H9 (cell line): ENCODE data around the gene SHROOM1. TPM values are rescaled to one million over a fixed set of nuclear protein-coding genes. Genes with fewer than 3 reads are reported as not detected.

Experiments
- DNase-seq: peaks from one replicate; pipeline ENCODE4 v3.0.0-alpha.2; 2017
- H2AFZ ChIP-seq: one replicate; pipeline ENCODE4 v1.6.1; 2013; ENCODE audit warnings: mild to moderate bottlenecking, low read length, control low read depth, moderate library complexity
- H2AK5ac ChIP-seq: 2 replicates; pipeline ENCODE4 v1.6.1; 2013; ENCODE audit warnings: low read length, control low read depth, mixed read lengths; ENCODE audit not compliant: insufficient read length
- H2BK120ac ChIP-seq: one replicate; pipeline ENCODE4 v1.6.1; 2013; ENCODE audit warnings: low read depth, mild to moderate bottlenecking, low read length, control low read depth, inconsistent platforms; ENCODE audit not compliant: poor library complexity, severe bottlenecking
- H2BK12ac ChIP-seq: 2 replicates; pipeline ENCODE4 v1.6.1; 2013; ENCODE audit warnings: low read length, control low read depth, mixed read lengths, low read depth; ENCODE audit not compliant: insufficient read length
- H2BK15ac ChIP-seq: 2 replicates; pipeline ENCODE4 v1.6.1; 2013; ENCODE audit warnings: low read depth, low read length, control low read depth
- H2BK20ac ChIP-seq: one replicate; pipeline ENCODE4 v1.6.1; 2013; ENCODE audit warnings: low read depth, mild to moderate bottlenecking, low read length, control low read depth, inconsistent platforms; ENCODE audit not compliant: poor library complexity, severe bottlenecking
- H2BK5ac ChIP-seq: 2 replicates; pipeline ENCODE4 v1.6.1; 2013; ENCODE audit warnings: low read length, control low read depth, mixed read lengths; ENCODE audit not compliant: insufficient read length
- H3K14ac ChIP-seq: 2 replicates; pipeline ENCODE4 v1.6.1; 2013; ENCODE audit warnings: low read length, control low read depth; ENCODE audit not compliant: insufficient read depth
- H3K18ac ChIP-seq: 2 replicates; pipeline ENCODE4 v1.6.1; 2013; ENCODE audit warnings: low read depth, mild to moderate bottlenecking, mixed read lengths, low read length, control low read depth; ENCODE audit not compliant: insufficient read length
- H3K23ac ChIP-seq: 2 replicates; pipeline ENCODE4 v1.6.1; 2013; ENCODE audit warnings: low read length, control low read depth, mixed read lengths, low read depth; ENCODE audit not compliant: insufficient read length
- H3K23me2 ChIP-seq: 2 replicates; pipeline ENCODE4 v1.6.1; 2013; ENCODE audit warnings: low read depth, mild to moderate bottlenecking, mixed read lengths, low read length, control low read depth; ENCODE audit not compliant: insufficient read length, poor library complexity, severe bottlenecking
- H3K27ac ChIP-seq: 2 replicates; pipeline ENCODE4 v1.5.1; 2013; ENCODE audit warnings: low read length, control low read depth, mixed read lengths, low read depth; ENCODE audit not compliant: insufficient read length
- H3K27me3 ChIP-seq: 2 replicates; pipeline ENCODE4 v1.6.1; 2013; ENCODE audit warnings: low read length, control low read depth, inconsistent platforms; ENCODE audit not compliant: insufficient read depth
- H3K4ac ChIP-seq: 2 replicates; pipeline ENCODE4 v1.6.1; 2013; ENCODE audit warnings: low read depth, mild to moderate bottlenecking, control low read depth, inconsistent platforms, low read length, moderate library complexity
- H3K4me1 ChIP-seq: 2 replicates; pipeline ENCODE4 v1.6.1; 2013; ENCODE audit warnings: low read length, control low read depth, inconsistent platforms; ENCODE audit not compliant: insufficient read depth
- H3K4me2 ChIP-seq: 2 replicates; pipeline ENCODE4 v1.6.1; 2013; ENCODE audit warnings: low read length, control low read depth, mixed read lengths; ENCODE audit not compliant: insufficient read length, insufficient read depth
- H3K56ac ChIP-seq: 2 replicates; pipeline ENCODE4 v1.6.1; 2013; ENCODE audit warnings: low read depth, mild to moderate bottlenecking, mixed read lengths, low read length, control low read depth; ENCODE audit not compliant: insufficient read length
- H3K79me1 ChIP-seq: 2 replicates; pipeline ENCODE4 v1.6.1; 2013; ENCODE audit warnings: low read depth, mild to moderate bottlenecking, moderate library complexity, low read length, control low read depth, inconsistent platforms; ENCODE audit not compliant: insufficient read depth, poor library complexity, severe bottlenecking
- H3K79me2 ChIP-seq: 2 replicates; pipeline ENCODE4 v1.6.1; 2013; ENCODE audit warnings: low read length, control low read depth, inconsistent platforms; ENCODE audit not compliant: insufficient read depth
- H3K9ac ChIP-seq: 2 replicates; pipeline ENCODE4 v1.6.1; 2013; ENCODE audit warnings: low read length, control low read depth, mixed read lengths; ENCODE audit not compliant: insufficient read length; ENCODE audit errors: extremely low read depth
- H3K9me3 ChIP-seq: one replicate; pipeline ENCODE4 v1.6.1; 2013; ENCODE audit warnings: low read depth, low read length, inconsistent platforms; ENCODE audit not compliant: control insufficient read depth
- H3T11ph ChIP-seq: one replicate; pipeline ENCODE4 v1.6.1; 2013; ENCODE audit warnings: mild to moderate bottlenecking, low read length, control low read depth, inconsistent platforms
- H4K20me1 ChIP-seq: one replicate; pipeline ENCODE4 v1.6.1; 2013; ENCODE audit not compliant: control insufficient read depth, insufficient read length, insufficient read depth
- H4K5ac ChIP-seq: 2 replicates; pipeline ENCODE4 v1.6.1; 2013; ENCODE audit warnings: low read depth, mild to moderate bottlenecking, mixed read lengths, low read length, control low read depth; ENCODE audit not compliant: insufficient read length
- H4K8ac ChIP-seq: replicated peaks from 2 replicates; pipeline ENCODE4 v1.6.1; 2013; ENCODE audit warnings: low read length, control low read depth, mixed read lengths, low read depth; ENCODE audit not compliant: insufficient read length
- H4K91ac ChIP-seq: 2 replicates; pipeline ENCODE4 v1.6.1; 2013; ENCODE audit warnings: low read depth, mild to moderate bottlenecking, moderate library complexity, mixed read lengths, low read length, control low read depth; ENCODE audit not compliant: insufficient read length
- H3K27ac Mint-ChIP-seq, 3 experiments: 2 replicates in 2 of 3; 3 replicates in 1 of 3; pipeline ENCODE4 v1.8.0; 2020 to 2021; ENCODE audit warnings: mixed read lengths in 3 of 3, mild to moderate bottlenecking in 1 of 3, moderate library complexity in 1 of 3
- H3K27me3 Mint-ChIP-seq: 2 replicates; pipeline ENCODE4 v1.8.0; 2021; ENCODE audit warnings: low read depth, mild to moderate bottlenecking, moderate library complexity, mixed read lengths
- H3K36me3 Mint-ChIP-seq, 3 experiments: 2 replicates in 2 of 3; 3 replicates in 1 of 3; pipeline ENCODE4 v1.8.0; 2020 to 2021; ENCODE audit warnings: low read depth in 3 of 3, mixed read lengths in 3 of 3; ENCODE audit not compliant: insufficient read depth in 1 of 3
- H3K4me1 Mint-ChIP-seq, 2 experiments: 2 replicates each; pipeline ENCODE4 v1.8.0; 2020; ENCODE audit warnings: mixed read lengths in 2 of 2
- H3K4me3 Mint-ChIP-seq, 2 experiments: 2 replicates in 1 of 2; 3 replicates in 1 of 2; pipeline ENCODE4 v1.8.0; 2020 to 2021; ENCODE audit warnings: mild to moderate bottlenecking in 2 of 2, mixed read lengths in 2 of 2, moderate library complexity in 1 of 2
- H3K9me3 Mint-ChIP-seq, 2 experiments: 2 replicates in 1 of 2; 3 replicates in 1 of 2; pipeline ENCODE4 v1.8.0; 2020; ENCODE audit warnings: mild to moderate bottlenecking in 2 of 2, mixed read lengths in 2 of 2, moderate library complexity in 1 of 2
- WGBS: extraction: QIAGEN DNeasy Blood & Tissue Kit; methylation state at CpG from one replicate; pipeline ENCODE4 v1.1.7; 2013; ENCODE audit warnings: missing lambda C conversion rate, low lambda C conversion rate, mixed read lengths; ENCODE audit not compliant: insufficient read length; ENCODE audit errors: extremely low coverage; 5-methylcytosine and 5-hydroxymethylcytosine counted together
- total RNA-seq: library from RNA; stranded (reverse); gene quantifications from 2 replicates; pipeline ENCODE4 v1.2.1, GENCODE V29; 2021
- TF ChIP-seq, protein P1 (sequence below): fragments of 200-600 bp; sonication (generic); conservative IDR thresholded peaks from 3 replicates; pipeline ENCODE4 v1.8.0; 2021; ENCODE audit warnings: antibody characterized with exemption, mild to moderate bottlenecking

The SHROOM1 gene
- total RNA-seq, 1 experiment from 2014 or later, result 7.0 TPM

DNA sequence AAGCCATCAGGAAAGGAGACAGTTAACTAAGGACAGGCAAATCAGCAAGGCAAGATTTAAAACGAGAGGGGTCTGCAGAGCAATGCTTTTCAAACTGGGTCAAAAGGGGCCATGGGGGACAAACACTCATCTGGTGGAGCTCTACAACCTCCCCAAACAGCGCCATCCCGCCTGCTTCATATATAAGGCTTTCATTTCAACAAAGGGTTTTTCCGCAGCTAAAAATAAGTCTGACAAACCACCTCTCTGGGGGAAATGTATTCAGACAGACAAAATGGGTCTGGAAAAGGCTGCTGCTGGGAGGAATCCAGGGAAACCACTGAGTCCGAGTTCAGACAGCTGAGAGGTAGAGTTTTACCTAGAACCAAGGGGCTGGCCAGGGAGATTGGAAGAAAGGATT lies 45.1 kb downstream of the SHROOM1 start:
- Histone ChIP-seq H3K27ac (no peak overlapping the region), H3K9me3 (no peaks in the 10 kb centered on the region), H3K79me2 (no peaks in the 10 kb centered on the region), H3K4me2 (no peak overlapping the region), H3K9ac (no peak overlapping the region), H2BK5ac (no peak overlapping the region), H3K4ac (no peak overlapping the region), H3K27me3 (no peaks in the 10 kb centered on the region), H3K18ac (no peak overlapping the region), H3K56ac (no peak overlapping the region), H3K23me2 (no peaks in the 10 kb centered on the region), H3T11ph (no peak overlapping the region), H3K14ac (no peak overlapping the region), H4K20me1 (no peaks in the 10 kb centered on the region), H4K5ac (no peak overlapping the region), H2AK5ac (no peak overlapping the region), H3K23ac (no peak overlapping the region), H4K91ac (no peak overlapping the region), H2BK120ac (no peak overlapping the region), H2AFZ (no peak overlapping the region), H2BK20ac (no peak overlapping the region), H3K4me1 (no peaks in the 10 kb centered on the region), H3K79me1 (no peaks in the 10 kb centered on the region), H4K8ac (no peak overlapping the region), H2BK12ac (no peak overlapping the region), H2BK15ac (no peak overlapping the region)
- no peak overlapping the region for H3K4me3 Mint-ChIP-seq
- TF ChIP-seq, protein P1, sequence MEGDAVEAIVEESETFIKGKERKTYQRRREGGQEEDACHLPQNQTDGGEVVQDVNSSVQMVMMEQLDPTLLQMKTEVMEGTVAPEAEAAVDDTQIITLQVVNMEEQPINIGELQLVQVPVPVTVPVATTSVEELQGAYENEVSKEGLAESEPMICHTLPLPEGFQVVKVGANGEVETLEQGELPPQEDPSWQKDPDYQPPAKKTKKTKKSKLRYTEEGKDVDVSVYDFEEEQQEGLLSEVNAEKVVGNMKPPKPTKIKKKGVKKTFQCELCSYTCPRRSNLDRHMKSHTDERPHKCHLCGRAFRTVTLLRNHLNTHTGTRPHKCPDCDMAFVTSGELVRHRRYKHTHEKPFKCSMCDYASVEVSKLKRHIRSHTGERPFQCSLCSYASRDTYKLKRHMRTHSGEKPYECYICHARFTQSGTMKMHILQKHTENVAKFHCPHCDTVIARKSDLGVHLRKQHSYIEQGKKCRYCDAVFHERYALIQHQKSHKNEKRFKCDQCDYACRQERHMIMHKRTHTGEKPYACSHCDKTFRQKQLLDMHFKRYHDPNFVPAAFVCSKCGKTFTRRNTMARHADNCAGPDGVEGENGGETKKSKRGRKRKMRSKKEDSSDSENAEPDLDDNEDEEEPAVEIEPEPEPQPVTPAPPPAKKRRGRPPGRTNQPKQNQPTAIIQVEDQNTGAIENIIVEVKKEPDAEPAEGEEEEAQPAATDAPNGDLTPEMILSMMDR, result no peak
- peaks cover 11 to 15% of the 10 kb centered on the region in 2 experiments for H3K4me1 Mint-ChIP-seq
- H3K27me3 Mint-ChIP-seq, result peaks cover 26% of the 10 kb centered on the region
- no peaks in the 10 kb centered on the region for H3K9me3 Mint-ChIP-seq
- no peaks in the 10 kb centered on the region for H3K36me3 Mint-ChIP-seq
- no CpG with 5 or more reads among the region's 5 CpGs for WGBS
- no peak overlapping the region; a peak in 1 of 7 replicates for H3K27ac Mint-ChIP-seq
- DNase-seq, result no peak
